ENCODE results near the gene GSTM1. TPM values are rescaled to one million over a fixed set of nuclear protein-coding genes. Genes with fewer than 3 reads are reported as not detected.

The GSTM1 gene
- total RNA-seq, 1 donor from 2014 or later, result 47.8 TPM

DNA sequence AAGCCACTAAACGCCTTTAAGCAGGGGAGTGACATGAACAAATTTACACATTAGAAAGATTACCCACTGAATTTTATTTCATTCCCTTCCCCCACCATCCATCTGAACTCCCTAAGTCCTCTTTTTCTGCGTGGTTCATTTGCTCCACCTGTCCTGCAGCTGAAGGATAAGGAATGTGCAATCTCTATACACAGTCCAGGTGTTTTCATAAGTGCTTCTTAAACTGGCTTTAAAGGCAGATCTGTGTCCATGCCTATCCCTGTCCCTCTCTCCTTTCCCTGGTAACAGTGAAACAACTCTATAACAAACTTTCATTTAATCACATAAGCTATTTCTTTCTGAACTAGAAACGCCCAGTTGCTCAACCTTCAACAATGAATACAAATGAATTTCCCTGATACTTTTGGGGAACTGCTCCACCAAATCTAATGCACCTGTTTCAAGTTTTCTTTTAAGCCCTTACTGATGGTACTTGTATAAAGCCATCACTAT lies 44.8 kb downstream of the GSTM1 start:
- Mint-ChIP-seq H3K4me1 (peaks cover 8% of the 10 kb centered on the region), H3K27me3 (ENCODE audit: low read depth) (no peaks in the 10 kb centered on the region), H3K27ac (ENCODE audit: unreplicated experiment) (no peak overlapping the region), H3K9me3 (no peaks in the 10 kb centered on the region), H3K36me3 (ENCODE audit: low read depth) (peaks cover 8% of the 10 kb centered on the region), H3K4me3 (no peak overlapping the region)
- TF ChIP-seq, protein P1, sequence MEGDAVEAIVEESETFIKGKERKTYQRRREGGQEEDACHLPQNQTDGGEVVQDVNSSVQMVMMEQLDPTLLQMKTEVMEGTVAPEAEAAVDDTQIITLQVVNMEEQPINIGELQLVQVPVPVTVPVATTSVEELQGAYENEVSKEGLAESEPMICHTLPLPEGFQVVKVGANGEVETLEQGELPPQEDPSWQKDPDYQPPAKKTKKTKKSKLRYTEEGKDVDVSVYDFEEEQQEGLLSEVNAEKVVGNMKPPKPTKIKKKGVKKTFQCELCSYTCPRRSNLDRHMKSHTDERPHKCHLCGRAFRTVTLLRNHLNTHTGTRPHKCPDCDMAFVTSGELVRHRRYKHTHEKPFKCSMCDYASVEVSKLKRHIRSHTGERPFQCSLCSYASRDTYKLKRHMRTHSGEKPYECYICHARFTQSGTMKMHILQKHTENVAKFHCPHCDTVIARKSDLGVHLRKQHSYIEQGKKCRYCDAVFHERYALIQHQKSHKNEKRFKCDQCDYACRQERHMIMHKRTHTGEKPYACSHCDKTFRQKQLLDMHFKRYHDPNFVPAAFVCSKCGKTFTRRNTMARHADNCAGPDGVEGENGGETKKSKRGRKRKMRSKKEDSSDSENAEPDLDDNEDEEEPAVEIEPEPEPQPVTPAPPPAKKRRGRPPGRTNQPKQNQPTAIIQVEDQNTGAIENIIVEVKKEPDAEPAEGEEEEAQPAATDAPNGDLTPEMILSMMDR (conservative IDR thresholded peaks at IDR 0.05), result no peak
- no peak for DNase-seq (ENCODE audit: low read depth, low spot score)

DNA sequence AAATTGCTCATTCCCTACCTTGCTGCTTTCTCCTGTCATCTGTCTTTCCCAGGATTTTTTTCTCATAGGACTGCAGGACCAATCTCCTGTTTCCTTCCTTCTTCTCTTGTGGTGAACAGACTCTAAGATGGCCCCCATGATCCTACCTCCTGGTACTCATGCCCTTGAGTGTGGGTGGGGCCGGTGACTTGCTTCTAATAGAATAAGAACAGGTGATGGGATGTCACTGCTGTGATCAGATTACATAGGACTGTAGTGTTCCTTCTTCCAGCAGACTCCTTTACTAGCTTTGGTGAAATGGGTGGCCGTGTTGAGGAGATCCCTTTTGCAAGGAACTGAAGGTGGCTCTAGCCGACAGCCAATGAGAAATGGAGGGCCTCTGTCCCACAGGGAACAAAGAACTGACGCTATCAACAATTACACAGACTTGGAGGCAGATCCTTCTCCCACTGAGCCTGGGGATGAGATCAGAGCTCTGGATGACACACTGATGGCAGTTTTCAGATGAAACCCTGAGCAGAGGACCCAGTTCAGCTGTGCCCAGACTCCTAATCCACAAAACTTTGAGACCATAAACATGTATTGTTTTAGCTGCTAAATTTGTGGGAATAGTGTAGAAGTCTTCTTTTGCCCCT lies 45.7 kb downstream of the GSTM1 start:
- Mint-ChIP-seq H3K27me3 (ENCODE audit: low read depth) (no peaks in the 10 kb centered on the region), H3K9me3 (no peaks in the 10 kb centered on the region), H3K36me3 (ENCODE audit: low read depth) (peaks cover 8% of the 10 kb centered on the region), H3K4me1 (peaks cover 8% of the 10 kb centered on the region), H3K27ac (ENCODE audit: unreplicated experiment) (no peak overlapping the region), H3K4me3 (no peak overlapping the region)
- no peak for DNase-seq (ENCODE audit: low read depth, low spot score)
- TF ChIP-seq, protein P1 (conservative IDR thresholded peaks at IDR 0.05), result no peak

DNA sequence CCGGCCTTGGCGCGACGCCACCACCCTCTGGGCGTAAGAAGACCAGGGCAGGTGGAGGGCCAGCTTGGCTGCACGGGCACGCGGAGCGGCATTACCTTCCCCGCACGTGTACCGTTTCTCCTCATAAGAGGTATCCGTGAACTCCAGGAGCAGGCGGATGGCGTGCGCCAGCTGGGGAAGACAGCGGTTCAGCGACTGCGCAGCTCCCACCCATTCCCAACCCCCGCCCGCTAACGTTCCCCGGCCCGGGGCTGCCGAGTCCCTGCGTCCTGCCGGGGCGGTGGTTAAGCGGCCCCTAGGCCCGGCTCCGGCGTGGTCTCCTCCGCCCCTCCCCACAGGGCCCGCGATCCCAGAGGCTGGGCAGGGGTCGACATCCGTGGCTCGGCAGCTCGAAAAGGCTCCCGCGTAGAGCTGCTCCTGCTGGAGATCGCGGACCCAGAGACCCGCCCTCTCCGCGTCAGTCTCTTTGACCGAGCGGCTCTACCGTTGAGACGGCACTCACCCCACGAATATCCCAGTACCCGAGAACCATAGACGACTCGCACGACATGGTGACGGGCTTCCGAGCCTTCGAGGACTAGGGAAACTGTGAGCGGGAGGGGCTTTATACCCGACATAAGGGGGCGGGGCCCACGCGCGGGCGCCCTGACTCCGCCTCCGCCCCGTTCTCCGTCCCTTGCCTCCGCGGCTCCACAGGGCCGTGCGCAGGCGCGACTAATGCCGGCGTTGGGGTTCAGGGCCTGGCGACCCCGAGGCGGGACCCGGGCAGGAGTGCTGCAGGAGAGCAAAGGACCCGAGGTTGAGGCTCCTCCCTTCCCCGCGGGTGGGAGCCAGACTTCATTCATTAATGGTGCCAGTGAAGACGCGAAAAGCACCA lies 52.4 kb downstream of the GSTM1 start:
- TF ChIP-seq, protein P1 (conservative IDR thresholded peaks at IDR 0.05), result no peak
- Mint-ChIP-seq H3K4me3 (peak overlapping the region; percentile 96), H3K27me3 (ENCODE audit: low read depth) (peaks cover 3% of the 10 kb centered on the region), H3K27ac (ENCODE audit: unreplicated experiment) (peak overlapping the region; percentile 73), H3K4me1 (peaks cover 15% of the 10 kb centered on the region), H3K9me3 (no peaks in the 10 kb centered on the region), H3K36me3 (ENCODE audit: low read depth) (peaks cover 4% of the 10 kb centered on the region)
- DNase-seq (ENCODE audit: low read depth, low spot score), result peak; percentile 91

DNA sequence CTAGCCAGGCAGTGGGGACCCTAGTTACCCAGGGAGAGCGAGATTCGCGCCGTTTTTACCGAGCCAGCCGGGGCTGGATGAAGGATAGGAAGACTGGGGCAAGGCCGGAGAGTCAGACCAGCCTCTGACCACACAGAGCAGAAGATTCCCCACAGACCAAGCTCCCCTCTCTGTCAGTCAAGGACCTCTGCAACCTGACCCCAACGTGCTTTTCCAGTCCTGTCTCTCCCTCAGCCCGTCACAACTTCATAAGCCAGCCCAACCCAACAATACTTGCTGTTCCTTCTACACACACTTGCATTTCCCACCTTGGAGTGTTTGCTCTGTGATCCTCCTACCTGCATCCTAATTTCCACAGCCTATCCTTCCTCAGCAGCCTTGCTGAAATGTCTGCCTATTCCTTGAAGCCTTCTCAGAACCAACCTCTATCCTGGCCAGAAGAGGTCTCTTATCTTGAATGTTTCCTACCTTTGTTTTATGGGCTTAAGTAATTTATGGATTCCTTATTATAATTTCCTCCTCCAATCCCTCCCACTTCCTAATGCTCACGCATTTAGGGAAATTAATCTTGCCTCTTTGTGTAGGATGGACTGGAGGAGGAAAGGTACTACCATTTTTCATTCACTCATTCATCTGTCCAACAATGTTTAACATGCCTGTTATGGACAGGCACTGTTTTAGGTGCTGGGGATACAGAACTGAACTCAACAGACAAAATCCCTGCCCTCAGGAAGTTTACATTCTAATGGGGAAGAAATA lies 53.2 kb downstream of the GSTM1 start, which contains the start of gene GSTM3:
Gene GSTM3, minus strand, starts transcription at position 424 of the 759 bp plus-strand sequence. CDS start 751 bp downstream, outside the sequence.
- Mint-ChIP-seq H3K9me3 (no peaks in the 10 kb centered on the region), H3K27ac (ENCODE audit: unreplicated experiment) (peak within 1 kb of the TSS; percentile 73), H3K4me1 (peaks cover 15% of the 10 kb centered on the region), H3K27me3 (ENCODE audit: low read depth) (peaks cover 7% of the 10 kb centered on the region), H3K36me3 (ENCODE audit: low read depth) (peaks cover 4% of the 10 kb centered on the region), H3K4me3 (peak within 1 kb of the TSS; percentile 96)
- DNase-seq (ENCODE audit: low read depth, low spot score), result no peak
- TF ChIP-seq, protein P1 (conservative IDR thresholded peaks at IDR 0.05), result no peak

Other genes starting within 250 kb of the GSTM1 start
- 0.18 and 0.47 TPM in 2 replicates for gene SYPL2, start 221.3 kb upstream of the GSTM1 start, total RNA-seq
- 13.2 and 15.6 TPM in 2 replicates for gene ATXN7L2, start 203.9 kb upstream of the GSTM1 start, total RNA-seq
- 7.8 and 8.0 TPM in 2 replicates for gene CYB561D1, start 193.7 kb upstream of the GSTM1 start, total RNA-seq
- gene AMIGO1, start 178.1 kb upstream of the GSTM1 start, total RNA-seq, result 6.1 and 7.2 TPM in 2 replicates
- gene GPR61, start 147.9 kb upstream of the GSTM1 start, total RNA-seq, result not detected in 2 replicates
- gene GNAI3, start 139.2 kb upstream of the GSTM1 start, total RNA-seq, result 9.8 and 10.2 TPM in 2 replicates
- gene GNAT2, start 68.2 kb upstream of the GSTM1 start, total RNA-seq, result not detected in 2 replicates
- gene AMPD2, start 68.0 kb upstream of the GSTM1 start, total RNA-seq, result 93.1 and 105 TPM in 2 replicates
- gene GSTM4, start 31.7 kb upstream of the GSTM1 start, total RNA-seq, result 26.7 and 28.2 TPM in 2 replicates
- gene GSTM2, start 19.8 kb upstream of the GSTM1 start, total RNA-seq, result 43.7 and 46.6 TPM in 2 replicates
- gene GSTM5, start 24.4 kb downstream of the GSTM1 start, total RNA-seq, result 0.23 TPM in 1 of 2 replicates, not detected in the other
- 56.5 and 62.0 TPM in 2 replicates for gene GSTM3, start 53.2 kb downstream of the GSTM1 start, total RNA-seq
- not detected in 2 replicates for gene EPS8L3, start 76.1 kb downstream of the GSTM1 start, total RNA-seq
- gene CSF1, start 223.0 kb downstream of the GSTM1 start, total RNA-seq, result 16.0 and 17.9 TPM in 2 replicates